GM23338 (cell line): ENCODE results near the gene SARDH.
"Not testable (repeated sequence)": the region's sequence is repeated elsewhere in the genome, so short reads cannot be mapped to it uniquely, and the experiment has no call there.

Experiments used
- CREB1 ChIP-seq: fragments of 250-450 bp; sonication (Bioruptor Pico); IDR thresholded peaks from 2 replicates; pipeline ENCODE4 v1.5.0; 2020; ENCODE audit warnings: low read depth, mild to moderate bottlenecking, moderate library complexity
- EZH2 ChIP-seq: fragments of 200-600 bp; sonication (generic); IDR thresholded peaks from one replicate; pipeline ENCODE4 v1.8.0; 2017; ENCODE audit warnings: antibody characterized with exemption, mild to moderate bottlenecking, low read depth; ENCODE audit not compliant: unreplicated experiment
- EZH2phosphoT487 ChIP-seq: fragments of 200-600 bp; sonication (generic); IDR thresholded peaks from one replicate; pipeline ENCODE4 v1.8.1; 2018; ENCODE audit warnings: antibody characterized with exemption; ENCODE audit not compliant: unreplicated experiment
- JUNB ChIP-seq: IDR thresholded peaks from one replicate; pipeline ENCODE4 v1.6.1; 2016; ENCODE audit warnings: antibody characterized with exemption; ENCODE audit not compliant: unreplicated experiment
- POLR2AphosphoS5 ChIP-seq: IDR thresholded peaks from 2 replicates; pipeline ENCODE4 v1.6.1; 2016; ENCODE audit warnings: antibody characterized with exemption, low read depth
- TF ChIP-seq, protein P1 (sequence below), 2 experiments: fragments of 200-600 bp in 1 of 2; sonication (generic) in 1 of 2; conservative IDR thresholded peaks; 2 replicates each; pipeline versions ENCODE4 v1.5.1 to v1.6.1; 2016 to 2017; ENCODE audit warnings: antibody characterized with exemption in 2 of 2, low read depth in 2 of 2, mild to moderate bottlenecking in 2 of 2, moderate library complexity in 1 of 2
- TF ChIP-seq, protein P2 (sequence below): IDR thresholded peaks from 2 replicates; pipeline ENCODE4 v1.6.1; 2016; ENCODE audit warnings: antibody characterized with exemption
- TF ChIP-seq, protein P3 (sequence below): IDR thresholded peaks from one replicate; pipeline ENCODE4 v1.6.1; 2018; ENCODE audit warnings: antibody characterized with exemption; ENCODE audit not compliant: unreplicated experiment

DNA sequence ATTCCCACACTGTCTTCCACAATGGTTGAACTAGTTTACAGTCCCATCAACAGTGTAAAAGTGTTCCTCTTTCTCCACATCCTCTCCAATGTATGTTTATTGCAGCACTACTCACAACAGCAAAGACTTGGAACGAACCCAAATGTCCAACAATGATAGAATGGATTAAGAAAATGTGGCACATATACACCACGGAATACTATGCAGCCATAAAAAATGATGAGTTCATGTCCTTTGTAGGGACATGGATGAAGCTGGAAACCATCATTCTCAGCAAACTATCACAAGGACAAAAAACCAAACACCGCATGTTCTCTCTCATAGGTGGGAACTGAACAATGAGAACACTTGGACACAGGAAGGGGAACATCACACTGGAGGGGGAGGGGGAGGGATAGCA, 28.1 kb upstream of the SARDH start:
- TF ChIP-seq EZH2phosphoT487, EZH2, CREB1, JUNB, POLR2AphosphoS5: not testable (repeated sequence)
- TF ChIP-seq, protein P1, sequence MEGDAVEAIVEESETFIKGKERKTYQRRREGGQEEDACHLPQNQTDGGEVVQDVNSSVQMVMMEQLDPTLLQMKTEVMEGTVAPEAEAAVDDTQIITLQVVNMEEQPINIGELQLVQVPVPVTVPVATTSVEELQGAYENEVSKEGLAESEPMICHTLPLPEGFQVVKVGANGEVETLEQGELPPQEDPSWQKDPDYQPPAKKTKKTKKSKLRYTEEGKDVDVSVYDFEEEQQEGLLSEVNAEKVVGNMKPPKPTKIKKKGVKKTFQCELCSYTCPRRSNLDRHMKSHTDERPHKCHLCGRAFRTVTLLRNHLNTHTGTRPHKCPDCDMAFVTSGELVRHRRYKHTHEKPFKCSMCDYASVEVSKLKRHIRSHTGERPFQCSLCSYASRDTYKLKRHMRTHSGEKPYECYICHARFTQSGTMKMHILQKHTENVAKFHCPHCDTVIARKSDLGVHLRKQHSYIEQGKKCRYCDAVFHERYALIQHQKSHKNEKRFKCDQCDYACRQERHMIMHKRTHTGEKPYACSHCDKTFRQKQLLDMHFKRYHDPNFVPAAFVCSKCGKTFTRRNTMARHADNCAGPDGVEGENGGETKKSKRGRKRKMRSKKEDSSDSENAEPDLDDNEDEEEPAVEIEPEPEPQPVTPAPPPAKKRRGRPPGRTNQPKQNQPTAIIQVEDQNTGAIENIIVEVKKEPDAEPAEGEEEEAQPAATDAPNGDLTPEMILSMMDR (conservative IDR thresholded peaks at IDR 0.05; ENCODE audit: low read depth in 2 of 2), result not testable (repeated sequence)
- TF ChIP-seq, protein P2, sequence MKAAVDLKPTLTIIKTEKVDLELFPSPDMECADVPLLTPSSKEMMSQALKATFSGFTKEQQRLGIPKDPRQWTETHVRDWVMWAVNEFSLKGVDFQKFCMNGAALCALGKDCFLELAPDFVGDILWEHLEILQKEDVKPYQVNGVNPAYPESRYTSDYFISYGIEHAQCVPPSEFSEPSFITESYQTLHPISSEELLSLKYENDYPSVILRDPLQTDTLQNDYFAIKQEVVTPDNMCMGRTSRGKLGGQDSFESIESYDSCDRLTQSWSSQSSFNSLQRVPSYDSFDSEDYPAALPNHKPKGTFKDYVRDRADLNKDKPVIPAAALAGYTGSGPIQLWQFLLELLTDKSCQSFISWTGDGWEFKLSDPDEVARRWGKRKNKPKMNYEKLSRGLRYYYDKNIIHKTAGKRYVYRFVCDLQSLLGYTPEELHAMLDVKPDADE, result not testable (repeated sequence)
- TF ChIP-seq, protein P3, sequence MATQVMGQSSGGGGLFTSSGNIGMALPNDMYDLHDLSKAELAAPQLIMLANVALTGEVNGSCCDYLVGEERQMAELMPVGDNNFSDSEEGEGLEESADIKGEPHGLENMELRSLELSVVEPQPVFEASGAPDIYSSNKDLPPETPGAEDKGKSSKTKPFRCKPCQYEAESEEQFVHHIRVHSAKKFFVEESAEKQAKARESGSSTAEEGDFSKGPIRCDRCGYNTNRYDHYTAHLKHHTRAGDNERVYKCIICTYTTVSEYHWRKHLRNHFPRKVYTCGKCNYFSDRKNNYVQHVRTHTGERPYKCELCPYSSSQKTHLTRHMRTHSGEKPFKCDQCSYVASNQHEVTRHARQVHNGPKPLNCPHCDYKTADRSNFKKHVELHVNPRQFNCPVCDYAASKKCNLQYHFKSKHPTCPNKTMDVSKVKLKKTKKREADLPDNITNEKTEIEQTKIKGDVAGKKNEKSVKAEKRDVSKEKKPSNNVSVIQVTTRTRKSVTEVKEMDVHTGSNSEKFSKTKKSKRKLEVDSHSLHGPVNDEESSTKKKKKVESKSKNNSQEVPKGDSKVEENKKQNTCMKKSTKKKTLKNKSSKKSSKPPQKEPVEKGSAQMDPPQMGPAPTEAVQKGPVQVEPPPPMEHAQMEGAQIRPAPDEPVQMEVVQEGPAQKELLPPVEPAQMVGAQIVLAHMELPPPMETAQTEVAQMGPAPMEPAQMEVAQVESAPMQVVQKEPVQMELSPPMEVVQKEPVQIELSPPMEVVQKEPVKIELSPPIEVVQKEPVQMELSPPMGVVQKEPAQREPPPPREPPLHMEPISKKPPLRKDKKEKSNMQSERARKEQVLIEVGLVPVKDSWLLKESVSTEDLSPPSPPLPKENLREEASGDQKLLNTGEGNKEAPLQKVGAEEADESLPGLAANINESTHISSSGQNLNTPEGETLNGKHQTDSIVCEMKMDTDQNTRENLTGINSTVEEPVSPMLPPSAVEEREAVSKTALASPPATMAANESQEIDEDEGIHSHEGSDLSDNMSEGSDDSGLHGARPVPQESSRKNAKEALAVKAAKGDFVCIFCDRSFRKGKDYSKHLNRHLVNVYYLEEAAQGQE, result not testable (repeated sequence)
